HG02852 (cell line): ENCODE results near the gene DCLRE1C.
A peak's percentile ranks its signal among the peaks of the same experiment; 100 is the strongest.
"Not testable (repeated sequence)": the region's sequence is repeated elsewhere in the genome, so short reads cannot be mapped to it uniquely, and the experiment has no call there.

Source experiments
- ATAC-seq: cut with Tn5 transposase; IDR thresholded peaks from one replicate; pipeline ENCODE4 v1.9.1; 2021; ENCODE audit warnings: mild to moderate bottlenecking, moderate library complexity; ENCODE audit not compliant: unreplicated experiment

Gene DCLRE1C

GRCh38 chr10:14947268-14947667 lies 6.6 kb downstream of the DCLRE1C start:
- ATAC-seq: no peak

GRCh38 chr10:14945108-14945507 lies 8.8 kb downstream of the DCLRE1C start:
- no peak for ATAC-seq

GRCh38 chr10:14942950-14943338 lies 11.0 kb downstream of the DCLRE1C start:
- not testable (repeated sequence) for ATAC-seq

GRCh38 chr10:14942147-14942949 lies 11.5 kb downstream of the DCLRE1C start:
- ATAC-seq: peak; percentile 96

GRCh38 chr10:14938971-14939370 lies 14.9 kb downstream of the DCLRE1C start:
- ATAC-seq: not testable (repeated sequence)

GRCh38 chr10:14936584-14936983 lies 17.3 kb downstream of the DCLRE1C start:
- no peak for ATAC-seq

- ATAC-seq: no peak
Observed at GRCh38 chr10:14930610-14931009, 23.3 kb downstream of the DCLRE1C start.

GRCh38 chr10:14926722-14927416 lies 27.0 kb downstream of the DCLRE1C start:
- peak; percentile 99 for ATAC-seq

GRCh38 chr10:14926061-14926470 lies 27.8 kb downstream of the DCLRE1C start:
- no peak for ATAC-seq

- no peak for ATAC-seq
Observed at GRCh38 chr10:14925268-14925667, 28.6 kb downstream of the DCLRE1C start.

GRCh38 chr10:14924013-14924412 lies 29.9 kb downstream of the DCLRE1C start:
- no peak for ATAC-seq

GRCh38 chr10:14918964-14919363 lies 34.9 kb downstream of the DCLRE1C start:
- no peak for ATAC-seq

GRCh38 chr10:14917827-14918226 lies 36.1 kb downstream of the DCLRE1C start:
- no peak for ATAC-seq

- no peak for ATAC-seq
Observed at GRCh38 chr10:14916600-14916999, 37.3 kb downstream of the DCLRE1C start.

- ATAC-seq: no peak
Observed at GRCh38 chr10:14911801-14912200, 42.1 kb downstream of the DCLRE1C start.

GRCh38 chr10:14910953-14911352 lies 42.9 kb downstream of the DCLRE1C start:
- ATAC-seq: no peak

GRCh38 chr10:14909101-14909500 lies 44.8 kb downstream of the DCLRE1C start:
- ATAC-seq: no peak

- ATAC-seq: not testable (repeated sequence)
Observed at GRCh38 chr10:14907591-14907990, 46.3 kb downstream of the DCLRE1C start.

- ATAC-seq: no peak
Observed at GRCh38 chr10:14906765-14907164, 47.1 kb downstream of the DCLRE1C start.

GRCh38 chr10:14905890-14906289 lies 48.0 kb downstream of the DCLRE1C start:
- ATAC-seq: no peak

- ATAC-seq: no peak
Observed at GRCh38 chr10:14904864-14905263, 49.0 kb downstream of the DCLRE1C start.

- no peak for ATAC-seq
Observed at GRCh38 chr10:14904316-14904732, 49.6 kb downstream of the DCLRE1C start.
